ENCODE measurements around the gene IQCN. TPM values are rescaled to one million over a fixed set of nuclear protein-coding genes. Genes with fewer than 3 reads are reported as not detected.

The IQCN gene
- total and polyA plus RNA-seq, 4 donors: 0.19 to 2.4 (median 0.53) TPM

DNA sequence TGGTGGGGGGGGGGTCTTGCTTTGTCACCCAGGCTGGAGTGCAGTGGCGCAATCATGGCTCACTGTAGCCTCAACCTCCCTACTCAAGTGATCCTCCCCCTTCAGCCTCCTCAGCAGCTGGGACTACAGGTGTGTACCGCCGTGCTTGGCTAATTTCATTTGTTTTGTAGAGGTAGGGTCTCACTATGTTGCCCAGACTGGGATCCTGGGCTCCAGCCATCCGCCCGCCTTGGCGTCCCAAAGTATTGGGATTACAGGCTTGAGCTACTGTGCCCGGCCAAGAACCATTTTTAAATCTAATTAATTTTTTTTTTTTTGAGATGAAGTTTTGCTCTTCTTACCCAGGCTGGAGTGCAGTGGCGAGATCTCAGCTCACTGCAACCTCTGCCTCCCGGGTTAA lies 25.4 kb upstream of the IQCN start:
- Histone ChIP-seq H3K4me1 (ENCODE audit: control insufficient read depth in 4 of 4, insufficient read depth in 4 of 4, low read length in 3 of 4) (peaks cover 6 to 21% (median 14%) of the 10 kb centered on the region in 4 donors), H3K27me3 (ENCODE audit: control insufficient read depth in 4 of 4, insufficient read depth in 4 of 4, low read length in 3 of 4) (no peaks in the 10 kb centered on the region), H3K9ac (ENCODE audit: low read depth in 1 of 2, low read length in 2 of 2) (no peak overlapping the region), H3K4me3 (ENCODE audit: low read depth in 1 of 3, low read length in 3 of 3) (no peak overlapping the region), H3K27ac (ENCODE audit: low read depth in 1 of 2, low read length in 2 of 2) (no peak overlapping the region), H3K9me3 (ENCODE audit: control insufficient read depth in 4 of 4, low read length in 3 of 4) (no peaks in the 10 kb centered on the region), H3K36me3 (ENCODE audit: control insufficient read depth in 4 of 4, insufficient read depth in 3 of 4, low read depth in 1 of 4, low read length in 3 of 4) (no peaks in the 10 kb centered on the region)
- no peak for DNase-seq (ENCODE audit: low spot score)
- TF ChIP-seq GABPA (IDR thresholded peaks at IDR 0.05 in 1 of 2, conservative IDR thresholded peaks at IDR 0.05 in 1 of 2) (no peak), TAF1 (conservative IDR thresholded peaks at IDR 0.05) (no peak), EGR1 (IDR thresholded peaks at IDR 0.05; ENCODE audit: low read depth in 2 of 2) (no peak), RXRA (IDR thresholded peaks at IDR 0.05) (no peak), HNF4A (conservative IDR thresholded peaks at IDR 0.05) (no peak), YY1 (IDR thresholded peaks at IDR 0.05) (no peak), HNF4G (IDR thresholded peaks at IDR 0.05) (no peak), SP1 (IDR thresholded peaks at IDR 0.05) (no peak), FOXA1 (IDR thresholded peaks at IDR 0.05) (no peak), RAD21 (IDR thresholded peaks at IDR 0.05) (no peak), FOXA2 (IDR thresholded peaks at IDR 0.05) (no peak), NR2F2 (IDR thresholded peaks at IDR 0.05) (no peak)
- TF ChIP-seq, protein P1, sequence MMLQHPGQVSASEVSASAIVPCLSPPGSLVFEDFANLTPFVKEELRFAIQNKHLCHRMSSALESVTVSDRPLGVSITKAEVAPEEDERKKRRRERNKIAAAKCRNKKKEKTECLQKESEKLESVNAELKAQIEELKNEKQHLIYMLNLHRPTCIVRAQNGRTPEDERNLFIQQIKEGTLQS (IDR thresholded peaks at IDR 0.05): no peak
- TF ChIP-seq, protein P2, sequence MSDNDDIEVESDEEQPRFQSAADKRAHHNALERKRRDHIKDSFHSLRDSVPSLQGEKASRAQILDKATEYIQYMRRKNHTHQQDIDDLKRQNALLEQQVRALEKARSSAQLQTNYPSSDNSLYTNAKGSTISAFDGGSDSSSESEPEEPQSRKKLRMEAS (IDR thresholded peaks at IDR 0.05): no peak
- TF ChIP-seq, protein P3, sequence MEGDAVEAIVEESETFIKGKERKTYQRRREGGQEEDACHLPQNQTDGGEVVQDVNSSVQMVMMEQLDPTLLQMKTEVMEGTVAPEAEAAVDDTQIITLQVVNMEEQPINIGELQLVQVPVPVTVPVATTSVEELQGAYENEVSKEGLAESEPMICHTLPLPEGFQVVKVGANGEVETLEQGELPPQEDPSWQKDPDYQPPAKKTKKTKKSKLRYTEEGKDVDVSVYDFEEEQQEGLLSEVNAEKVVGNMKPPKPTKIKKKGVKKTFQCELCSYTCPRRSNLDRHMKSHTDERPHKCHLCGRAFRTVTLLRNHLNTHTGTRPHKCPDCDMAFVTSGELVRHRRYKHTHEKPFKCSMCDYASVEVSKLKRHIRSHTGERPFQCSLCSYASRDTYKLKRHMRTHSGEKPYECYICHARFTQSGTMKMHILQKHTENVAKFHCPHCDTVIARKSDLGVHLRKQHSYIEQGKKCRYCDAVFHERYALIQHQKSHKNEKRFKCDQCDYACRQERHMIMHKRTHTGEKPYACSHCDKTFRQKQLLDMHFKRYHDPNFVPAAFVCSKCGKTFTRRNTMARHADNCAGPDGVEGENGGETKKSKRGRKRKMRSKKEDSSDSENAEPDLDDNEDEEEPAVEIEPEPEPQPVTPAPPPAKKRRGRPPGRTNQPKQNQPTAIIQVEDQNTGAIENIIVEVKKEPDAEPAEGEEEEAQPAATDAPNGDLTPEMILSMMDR (IDR thresholded peaks at IDR 0.05; ENCODE audit: low read depth, low read length, missing input control): no peak
- TF ChIP-seq, protein P4, sequence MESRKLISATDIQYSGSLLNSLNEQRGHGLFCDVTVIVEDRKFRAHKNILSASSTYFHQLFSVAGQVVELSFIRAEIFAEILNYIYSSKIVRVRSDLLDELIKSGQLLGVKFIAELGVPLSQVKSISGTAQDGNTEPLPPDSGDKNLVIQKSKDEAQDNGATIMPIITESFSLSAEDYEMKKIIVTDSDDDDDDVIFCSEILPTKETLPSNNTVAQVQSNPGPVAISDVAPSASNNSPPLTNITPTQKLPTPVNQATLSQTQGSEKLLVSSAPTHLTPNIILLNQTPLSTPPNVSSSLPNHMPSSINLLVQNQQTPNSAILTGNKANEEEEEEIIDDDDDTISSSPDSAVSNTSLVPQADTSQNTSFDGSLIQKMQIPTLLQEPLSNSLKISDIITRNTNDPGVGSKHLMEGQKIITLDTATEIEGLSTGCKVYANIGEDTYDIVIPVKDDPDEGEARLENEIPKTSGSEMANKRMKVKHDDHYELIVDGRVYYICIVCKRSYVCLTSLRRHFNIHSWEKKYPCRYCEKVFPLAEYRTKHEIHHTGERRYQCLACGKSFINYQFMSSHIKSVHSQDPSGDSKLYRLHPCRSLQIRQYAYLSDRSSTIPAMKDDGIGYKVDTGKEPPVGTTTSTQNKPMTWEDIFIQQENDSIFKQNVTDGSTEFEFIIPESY (IDR thresholded peaks at IDR 0.05): no peak
- TF ChIP-seq, protein P5, sequence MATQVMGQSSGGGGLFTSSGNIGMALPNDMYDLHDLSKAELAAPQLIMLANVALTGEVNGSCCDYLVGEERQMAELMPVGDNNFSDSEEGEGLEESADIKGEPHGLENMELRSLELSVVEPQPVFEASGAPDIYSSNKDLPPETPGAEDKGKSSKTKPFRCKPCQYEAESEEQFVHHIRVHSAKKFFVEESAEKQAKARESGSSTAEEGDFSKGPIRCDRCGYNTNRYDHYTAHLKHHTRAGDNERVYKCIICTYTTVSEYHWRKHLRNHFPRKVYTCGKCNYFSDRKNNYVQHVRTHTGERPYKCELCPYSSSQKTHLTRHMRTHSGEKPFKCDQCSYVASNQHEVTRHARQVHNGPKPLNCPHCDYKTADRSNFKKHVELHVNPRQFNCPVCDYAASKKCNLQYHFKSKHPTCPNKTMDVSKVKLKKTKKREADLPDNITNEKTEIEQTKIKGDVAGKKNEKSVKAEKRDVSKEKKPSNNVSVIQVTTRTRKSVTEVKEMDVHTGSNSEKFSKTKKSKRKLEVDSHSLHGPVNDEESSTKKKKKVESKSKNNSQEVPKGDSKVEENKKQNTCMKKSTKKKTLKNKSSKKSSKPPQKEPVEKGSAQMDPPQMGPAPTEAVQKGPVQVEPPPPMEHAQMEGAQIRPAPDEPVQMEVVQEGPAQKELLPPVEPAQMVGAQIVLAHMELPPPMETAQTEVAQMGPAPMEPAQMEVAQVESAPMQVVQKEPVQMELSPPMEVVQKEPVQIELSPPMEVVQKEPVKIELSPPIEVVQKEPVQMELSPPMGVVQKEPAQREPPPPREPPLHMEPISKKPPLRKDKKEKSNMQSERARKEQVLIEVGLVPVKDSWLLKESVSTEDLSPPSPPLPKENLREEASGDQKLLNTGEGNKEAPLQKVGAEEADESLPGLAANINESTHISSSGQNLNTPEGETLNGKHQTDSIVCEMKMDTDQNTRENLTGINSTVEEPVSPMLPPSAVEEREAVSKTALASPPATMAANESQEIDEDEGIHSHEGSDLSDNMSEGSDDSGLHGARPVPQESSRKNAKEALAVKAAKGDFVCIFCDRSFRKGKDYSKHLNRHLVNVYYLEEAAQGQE (IDR thresholded peaks at IDR 0.05): no peak
- 94% methylated on average over 9 of the region's 9 CpGs for WGBS
